Activated CD4-positive, alpha-beta T cell treated with anti-CD3 and anti-CD28 coated beads, Interleukin-2, Interleukin-6, amounts not matched to agents 100 ng/mL and 50 ng/mL, durations not matched to agents 16 hours and 8 hours (primary cell): ENCODE results near the gene GINS2.

Source experiments
- DNase-seq: peaks from one replicate; pipeline ENCODE4 v3.0.0-alpha.2; 2020

GINS2 gene

GRCh38 chr16:85637061-85637807 is 51.5 kb downstream of the GINS2 start:
- DNase-seq = no peak

GRCh38 chr16:85636234-85636812 is 52.4 kb downstream of the GINS2 start:
- no peak for DNase-seq

GRCh38 chr16:85635545-85636140 is 53.1 kb downstream of the GINS2 start:
- DNase-seq = no peak

- DNase-seq = no peak
Observed at GRCh38 chr16:85634747-85635544, 53.8 kb downstream of the GINS2 start.

GRCh38 chr16:85633888-85634287 is 54.9 kb downstream of the GINS2 start:
- DNase-seq = no peak

- no peak for DNase-seq
Observed at GRCh38 chr16:85633438-85633743, 55.4 kb downstream of the GINS2 start.

- no peak for DNase-seq
Observed at GRCh38 chr16:85632709-85633437, 55.9 kb downstream of the GINS2 start.

GRCh38 chr16:85631802-85632393 is 56.9 kb downstream of the GINS2 start:
- DNase-seq = no peak

GRCh38 chr16:85631230-85631629 is 57.5 kb downstream of the GINS2 start:
- no peak for DNase-seq

- DNase-seq = no peak
Observed at GRCh38 chr16:85629853-85630252, 58.9 kb downstream of the GINS2 start.

- no peak for DNase-seq
Observed at GRCh38 chr16:85629326-85629725, 59.4 kb downstream of the GINS2 start.

- no peak for DNase-seq
Observed at GRCh38 chr16:85628645-85629044, 60.1 kb downstream of the GINS2 start.

GRCh38 chr16:85628265-85628556 is 60.5 kb downstream of the GINS2 start:
- DNase-seq = no peak

- no peak for DNase-seq
Observed at GRCh38 chr16:85627526-85628264, 61.1 kb downstream of the GINS2 start.

- no peak for DNase-seq
Observed at GRCh38 chr16:85627089-85627488, 61.7 kb downstream of the GINS2 start.
